ENCODE measurements around the gene POM121. TPM values are rescaled to one million over a fixed set of nuclear protein-coding genes. Genes with fewer than 3 reads are reported as not detected.
"Not testable (repeated sequence)": the region's sequence is repeated elsewhere in the genome, so short reads cannot be mapped to it uniquely, and the experiment has no call there.

POM121 gene
- total and polyA plus RNA-seq, 11 donors = 8.3 to 23.2 (median 16.1) TPM

- ATAC-seq = peak in 2 of 4 donors; percentile 3 to 4
- WGBS, 4 donors = 79 to 92% (median 83%) methylated on average over 6 to 22 of the region's 22 CpGs
- intact Hi-C loops (cut with DNase I); DNase-seq; H3K9me3 ChIP-seq; H3K4me3 ChIP-seq; H3K27ac ChIP-seq; H3K4me1 ChIP-seq; H3K27me3 ChIP-seq: not testable (repeated sequence)
- peak in 8 of 12 donors; percentile 7 to 38 (median 14) for TF ChIP-seq CTCF (IDR thresholded peaks at IDR 0.05)
- peaks cover 0 to 36% (median 25%) of the 10 kb centered on the region in 9 donors for H3K36me3 ChIP-seq
Observed at GRCh38 chr7:72946130-72946745, 21.3 kb downstream of the POM121 start.

- H3K36me3 ChIP-seq = peaks cover 0 to 30% (median 19%) of the 10 kb centered on the region in 9 donors
- WGBS, 4 donors = 77 to 81% (median 78%) methylated on average over 6 to 23 of the region's 23 CpGs
- H3K4me1 ChIP-seq; DNase-seq; intact Hi-C loops (cut with DNase I); H3K27ac ChIP-seq; H3K4me3 ChIP-seq; H3K9me3 ChIP-seq; H3K27me3 ChIP-seq; ATAC-seq: not testable (repeated sequence)
Observed at GRCh38 chr7:72948714-72949113, 23.8 kb downstream of the POM121 start.

- H3K27ac ChIP-seq; ATAC-seq; H3K4me3 ChIP-seq; H3K4me1 ChIP-seq; H3K9me3 ChIP-seq; intact Hi-C loops (cut with DNase I); H3K27me3 ChIP-seq; DNase-seq: not testable (repeated sequence)
- WGBS, 4 donors = 73 to 84% (median 74%) methylated on average over 3 to 9 of the region's 9 CpGs; no CpG with 5 or more reads in 1 of the 4 donors
- H3K36me3 ChIP-seq = peaks cover 0 to 30% (median 19%) of the 10 kb centered on the region in 9 donors
Observed at GRCh38 chr7:72949276-72949675, 24.4 kb downstream of the POM121 start.

- H3K9me3 ChIP-seq; H3K27me3 ChIP-seq; intact Hi-C loops (cut with DNase I); H3K4me3 ChIP-seq; H3K4me1 ChIP-seq; H3K27ac ChIP-seq; ATAC-seq: not testable (repeated sequence)
- 65 to 94% (median 75%) methylated on average over 2 to 5 of the region's 6 CpGs for WGBS, 4 donors
- peaks cover 0 to 30% (median 19%) of the 10 kb centered on the region in 9 donors for H3K36me3 ChIP-seq
- DNase-seq = peak; percentile 25 to 60 (median 44)
Observed at GRCh38 chr7:72949686-72950085, 24.8 kb downstream of the POM121 start.

- WGBS, 4 donors = 45% methylated on average over 4 of the region's 6 CpGs; no CpG with 5 or more reads in 3 of the 4 donors
- ATAC-seq; H3K27ac ChIP-seq; H3K4me3 ChIP-seq; H3K9me3 ChIP-seq; H3K27me3 ChIP-seq; H3K4me1 ChIP-seq; DNase-seq; intact Hi-C loops (cut with DNase I): not testable (repeated sequence)
- peaks cover 0 to 30% (median 19%) of the 10 kb centered on the region in 9 donors for H3K36me3 ChIP-seq
Observed at GRCh38 chr7:72950432-72950831, 25.5 kb downstream of the POM121 start.

GRCh38 chr7:72953901-72954562 is 29.1 kb downstream of the POM121 start:
- ATAC-seq = peak in 3 of 4 donors; percentile 22 to 43 (median 43)
- H3K4me3 ChIP-seq = peak overlapping the region in 9 of 12 donors; percentile 42 to 54 (median 50)
- H3K4me1 ChIP-seq; H3K36me3 ChIP-seq; intact Hi-C loops (cut with DNase I); H3K9me3 ChIP-seq; DNase-seq; H3K27me3 ChIP-seq; H3K27ac ChIP-seq: not testable (repeated sequence)
- 5 to 9% methylated on average over 2 to 4 of the region's 43 CpGs; no CpG with 5 or more reads in 2 of the 4 donors for WGBS, 4 donors

GRCh38 chr7:72954563-72955198 is 29.8 kb downstream of the POM121 start:
- H3K9me3 ChIP-seq; intact Hi-C loops (cut with DNase I); DNase-seq; H3K4me1 ChIP-seq; H3K36me3 ChIP-seq; H3K27me3 ChIP-seq; H3K27ac ChIP-seq: not testable (repeated sequence)
- 10 to 63% (median 17%) methylated on average over 3 to 17 of the region's 45 CpGs for WGBS, 4 donors
- peak overlapping the region in 9 of 12 donors; percentile 42 to 54 (median 50) for H3K4me3 ChIP-seq
- peak; percentile 94 to 97 (median 96) for ATAC-seq

GRCh38 chr7:72960029-72960428 is 35.1 kb downstream of the POM121 start:
- H3K27ac ChIP-seq; DNase-seq; H3K9me3 ChIP-seq; intact Hi-C loops (cut with DNase I); H3K36me3 ChIP-seq; H3K4me3 ChIP-seq; H3K4me1 ChIP-seq; H3K27me3 ChIP-seq: not testable (repeated sequence)
- 64 to 75% methylated on average over 4 of the region's 18 CpGs; no CpG with 5 or more reads in 2 of the 4 donors for WGBS, 4 donors
- peak in 1 of 4 donors; percentile 3 for ATAC-seq

- H3K36me3 ChIP-seq; DNase-seq; H3K27me3 ChIP-seq; H3K27ac ChIP-seq; intact Hi-C loops (cut with DNase I); H3K4me3 ChIP-seq; H3K9me3 ChIP-seq; H3K4me1 ChIP-seq: not testable (repeated sequence)
- ATAC-seq = peak; percentile 40 to 76 (median 69)
- WGBS, 4 donors = no CpG with 5 or more reads among the region's 20 CpGs
Observed at GRCh38 chr7:72960626-72961345, 35.9 kb downstream of the POM121 start.

All from heart left ventricle (tissue), 16 donors.